HG02840 (cell line): ENCODE results near the gene ANKRD33.

Experiments
- ATAC-seq: cut with Tn5 transposase; IDR thresholded peaks from one replicate; pipeline ENCODE4 v1.9.1; 2021; ENCODE audit warnings: mild to moderate bottlenecking, moderate library complexity, moderate number of reproducible peaks; ENCODE audit not compliant: unreplicated experiment, low FRiP score

The ANKRD33 gene, protein sequence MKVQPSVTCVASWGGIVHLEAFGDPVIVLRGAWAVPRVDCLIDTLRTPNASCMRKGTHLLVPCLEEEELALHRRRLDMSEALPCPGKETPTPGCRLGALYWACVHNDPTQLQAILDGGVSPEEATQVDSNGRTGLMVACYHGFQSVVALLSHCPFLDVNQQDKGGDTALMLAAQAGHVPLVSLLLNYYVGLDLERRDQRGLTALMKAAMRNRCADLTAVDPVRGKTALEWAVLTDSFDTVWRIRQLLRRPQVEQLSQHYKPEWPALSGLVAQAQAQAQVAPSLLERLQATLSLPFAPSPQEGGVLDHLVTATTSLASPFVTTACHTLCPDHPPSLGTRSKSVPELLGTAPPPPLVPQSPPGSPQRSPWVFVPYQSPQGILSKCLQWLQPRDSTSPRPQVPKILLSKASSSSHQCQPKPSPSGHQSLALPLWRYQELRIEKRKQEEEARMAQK

DNA sequence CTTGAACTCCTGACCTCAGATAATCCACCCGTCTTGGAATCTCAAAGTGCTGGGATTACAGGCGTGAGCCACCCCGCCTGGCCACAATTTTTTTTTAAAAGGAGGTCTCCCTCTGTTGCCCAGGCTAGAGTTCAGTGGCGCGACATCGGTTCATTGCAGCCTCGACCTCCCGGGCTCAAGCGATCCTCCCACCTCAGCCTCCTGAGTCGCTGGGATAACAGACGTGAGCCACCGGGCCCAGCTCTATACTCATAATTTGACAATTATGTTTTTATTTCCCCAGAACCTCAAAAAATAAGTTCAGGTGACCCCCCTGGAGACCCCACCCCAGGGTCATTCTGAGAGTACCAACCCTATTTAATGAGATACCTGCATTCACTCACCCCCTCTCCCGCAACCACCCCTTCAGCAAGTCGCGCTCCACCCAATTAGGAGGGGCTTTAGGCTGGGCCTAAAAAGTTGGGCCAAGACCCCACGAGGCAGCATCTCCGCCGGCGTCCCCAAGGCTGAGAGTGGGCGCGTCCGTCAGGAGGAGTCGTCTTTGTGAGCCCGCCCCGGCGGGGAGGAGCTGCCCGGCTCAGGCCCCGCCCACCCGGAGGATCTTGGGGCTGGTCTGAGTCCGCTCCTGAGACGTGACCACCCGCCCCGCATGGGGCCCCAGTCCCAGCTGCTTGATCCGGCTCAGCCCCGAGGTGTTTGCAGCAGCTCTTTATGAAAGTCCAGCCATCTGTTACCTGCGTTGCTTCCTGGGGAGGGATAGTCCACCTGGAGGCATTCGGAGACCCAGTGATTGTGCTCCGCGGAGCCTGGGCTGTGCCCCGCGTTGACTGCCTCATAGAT, at the start of gene ANKRD33:
Gene ANKRD33, plus strand, starts transcription at position 628 of the 840 bp plus-strand sequence. Its CDS starts 84 bp downstream, at position 712.
- ATAC-seq, result no peak

DNA sequence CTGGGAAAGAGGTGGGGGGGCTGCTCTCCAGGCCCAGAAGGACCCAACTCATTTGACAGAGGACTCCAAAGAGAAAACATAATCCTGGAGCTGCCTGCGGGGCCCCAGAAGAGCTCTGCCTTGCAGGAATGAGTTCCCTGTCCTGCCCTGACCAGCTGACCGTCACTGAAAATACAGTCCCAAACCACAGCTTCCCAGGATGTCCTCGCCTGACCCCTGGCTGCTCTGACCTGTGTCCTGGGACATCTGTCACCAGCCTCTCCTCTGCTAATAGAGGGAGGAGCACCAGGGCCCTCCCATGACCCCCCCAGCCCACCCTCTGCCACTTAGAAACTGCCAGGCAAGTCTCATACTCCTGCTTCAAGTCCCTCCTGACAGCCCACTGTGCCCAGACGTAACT, 49.1 kb upstream of the ANKRD33 start:
- no peak for ATAC-seq

DNA sequence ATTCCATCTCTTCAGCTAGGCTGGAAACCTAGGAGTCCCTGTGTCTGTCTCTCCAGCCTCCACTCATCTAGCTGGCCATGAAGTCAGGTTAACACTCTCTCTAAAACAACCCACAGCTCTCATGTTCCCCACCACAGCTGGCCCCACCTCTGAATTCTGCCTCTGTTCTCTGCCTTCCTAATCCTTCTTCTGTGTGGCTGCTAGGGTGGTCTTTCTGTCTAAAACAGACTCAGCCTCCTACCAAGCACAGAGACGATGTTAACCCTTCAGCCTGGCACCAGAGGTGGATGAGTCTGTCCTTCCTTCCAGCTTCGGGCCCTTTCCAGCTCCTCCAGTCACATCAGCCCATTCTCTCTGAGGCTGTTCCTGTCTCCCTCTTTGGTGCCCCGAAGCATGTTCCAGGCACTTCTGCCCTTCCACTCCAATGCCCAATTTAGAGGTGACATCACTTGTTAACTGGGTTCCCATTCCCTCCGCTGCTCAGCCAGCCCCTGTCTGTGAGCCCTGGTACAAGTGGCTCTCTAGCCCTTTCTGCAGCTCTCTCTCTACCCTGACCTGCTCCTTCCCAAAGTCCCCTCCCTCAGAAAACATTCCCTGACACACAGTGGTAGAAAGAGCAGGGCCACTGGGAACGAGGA, 48.5 kb upstream of the ANKRD33 start:
- ATAC-seq, result no peak

DNA sequence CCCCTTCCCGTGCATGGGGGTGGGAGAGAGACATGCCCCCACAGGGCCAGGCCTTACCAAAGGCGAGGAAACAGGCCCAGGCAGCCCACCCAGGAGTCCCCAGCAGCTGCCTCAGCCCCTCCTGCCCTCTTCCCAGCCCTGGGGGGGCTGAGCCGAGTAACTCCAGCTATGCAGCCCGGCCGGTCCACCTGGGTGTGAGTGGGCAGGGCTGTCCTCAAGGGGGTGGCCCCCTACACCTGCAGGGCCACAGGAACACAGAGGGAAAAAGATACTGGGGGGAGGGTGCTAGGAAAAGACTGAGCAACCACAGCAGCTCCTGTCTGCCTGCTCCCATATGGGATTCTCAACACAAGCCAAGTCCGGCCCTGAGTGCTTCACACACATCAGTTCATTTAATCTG, 46.9 kb upstream of the ANKRD33 start:
- no peak for ATAC-seq

DNA sequence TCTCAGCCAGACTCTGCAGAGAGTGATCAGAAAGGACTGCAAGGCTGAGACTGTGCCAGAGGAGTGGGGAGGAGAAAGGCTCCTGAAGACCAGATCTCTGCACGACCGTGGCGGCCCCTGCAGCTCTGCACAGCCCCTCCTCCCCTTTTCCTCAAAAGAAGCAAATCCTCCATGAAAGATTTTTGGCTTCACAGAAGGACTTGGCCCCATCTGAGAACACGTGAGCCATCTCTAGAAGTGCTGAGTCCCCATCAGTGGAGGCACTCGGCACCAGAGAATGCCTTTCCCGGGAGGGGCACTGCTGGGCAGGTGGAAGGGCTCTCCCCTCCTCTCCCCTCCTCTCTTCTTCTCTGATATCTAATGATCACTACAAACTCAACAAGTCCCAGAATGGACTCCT, 46.2 kb upstream of the ANKRD33 start:
- no peak for ATAC-seq

DNA sequence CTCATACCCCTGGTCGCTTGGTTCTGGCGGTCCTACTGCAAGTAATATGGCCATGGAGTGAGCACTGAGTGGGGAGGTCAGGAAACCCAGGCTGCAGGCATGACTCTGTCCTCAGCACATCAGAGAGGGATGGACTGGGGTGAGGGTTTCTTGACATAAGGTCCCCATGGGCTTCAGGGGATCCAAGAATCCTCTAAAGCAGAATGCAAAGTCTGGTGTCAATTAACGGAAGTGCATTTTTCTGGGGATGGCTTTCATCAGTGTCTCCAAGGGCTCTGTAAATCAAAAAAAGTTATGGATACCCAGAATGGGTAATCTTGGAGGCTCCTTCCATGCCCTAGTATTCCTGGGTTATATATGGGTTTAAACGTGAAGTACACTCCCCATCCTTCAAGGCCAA, 43.0 kb upstream of the ANKRD33 start:
- ATAC-seq, result no peak

DNA sequence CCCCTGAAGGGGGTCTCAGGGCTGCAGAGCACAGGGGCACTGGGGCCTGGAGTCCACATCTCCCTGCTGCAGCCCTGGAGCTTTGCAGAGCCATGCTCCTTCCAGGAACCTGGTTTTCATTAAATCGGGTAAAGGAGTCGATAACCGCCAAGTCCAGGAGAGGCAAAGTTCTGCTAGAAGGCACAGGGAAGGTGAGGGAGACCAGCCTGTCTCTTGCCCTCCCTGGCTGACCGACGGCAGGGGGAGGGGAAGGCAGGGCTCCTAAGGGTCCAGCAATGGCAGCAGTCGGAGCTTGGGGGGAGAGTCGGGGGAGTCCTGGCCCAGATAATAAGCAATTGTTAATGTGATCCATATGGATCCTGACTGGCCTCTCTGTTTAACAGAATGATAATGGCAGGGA, 42.4 kb upstream of the ANKRD33 start:
- no peak for ATAC-seq

DNA sequence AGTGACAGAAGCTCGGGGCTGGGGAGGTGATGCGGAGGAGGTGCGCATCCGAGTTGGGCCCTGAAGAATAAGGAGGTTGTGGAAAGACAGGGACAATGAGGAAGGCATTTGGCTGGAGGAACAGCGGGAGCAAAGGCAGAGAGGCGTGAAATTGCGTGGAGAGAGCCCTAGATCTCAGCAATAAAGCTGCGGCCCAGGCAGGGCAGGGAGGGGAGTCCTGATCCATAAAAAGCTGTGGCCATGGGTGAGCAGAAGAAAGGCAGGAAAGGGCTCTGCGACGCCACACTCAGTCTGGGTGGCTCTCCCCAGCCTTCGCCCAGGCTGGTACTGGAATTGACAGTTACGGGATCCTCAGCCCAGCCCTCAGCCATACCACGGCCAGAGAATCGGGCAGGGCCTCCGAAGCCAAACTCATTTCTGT, 41.6 kb upstream of the ANKRD33 start:
- no peak for ATAC-seq

DNA sequence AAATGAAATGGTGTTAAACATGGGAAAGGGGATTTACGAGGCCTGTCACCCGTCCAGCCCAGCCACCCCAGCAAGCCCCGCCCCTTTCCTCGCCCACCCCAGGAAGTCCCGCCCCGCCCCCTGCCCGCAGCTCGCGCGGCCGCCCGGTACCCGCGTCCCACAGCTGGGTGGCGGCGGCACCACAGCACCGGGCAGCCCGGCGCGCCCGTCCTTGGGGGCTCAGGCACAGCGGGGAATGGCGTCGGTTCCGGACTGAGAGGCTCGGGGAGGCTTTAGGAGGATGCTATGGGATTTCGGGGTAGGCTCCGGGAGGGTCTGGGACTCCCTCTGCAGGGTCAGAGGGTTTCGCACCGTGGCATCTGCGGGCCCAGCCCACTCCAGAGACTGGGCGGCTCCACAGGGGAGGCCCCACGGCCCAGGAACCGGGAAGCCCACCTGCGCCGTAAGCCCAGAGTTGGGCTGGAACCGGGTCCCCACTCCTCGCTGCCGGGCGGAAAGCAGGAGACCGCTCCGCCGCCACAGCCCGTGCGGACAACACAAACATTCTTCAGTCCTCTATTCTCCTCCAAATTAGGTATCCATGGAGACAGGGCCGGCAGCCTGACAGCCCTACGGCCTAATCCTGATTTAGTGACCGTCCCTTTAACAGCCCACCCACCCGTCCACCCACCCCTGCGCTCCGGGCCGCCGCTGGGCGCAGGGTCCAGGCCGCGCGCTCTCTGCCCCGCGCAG, 40.8 kb upstream of the ANKRD33 start:
- ATAC-seq, result no peak

DNA sequence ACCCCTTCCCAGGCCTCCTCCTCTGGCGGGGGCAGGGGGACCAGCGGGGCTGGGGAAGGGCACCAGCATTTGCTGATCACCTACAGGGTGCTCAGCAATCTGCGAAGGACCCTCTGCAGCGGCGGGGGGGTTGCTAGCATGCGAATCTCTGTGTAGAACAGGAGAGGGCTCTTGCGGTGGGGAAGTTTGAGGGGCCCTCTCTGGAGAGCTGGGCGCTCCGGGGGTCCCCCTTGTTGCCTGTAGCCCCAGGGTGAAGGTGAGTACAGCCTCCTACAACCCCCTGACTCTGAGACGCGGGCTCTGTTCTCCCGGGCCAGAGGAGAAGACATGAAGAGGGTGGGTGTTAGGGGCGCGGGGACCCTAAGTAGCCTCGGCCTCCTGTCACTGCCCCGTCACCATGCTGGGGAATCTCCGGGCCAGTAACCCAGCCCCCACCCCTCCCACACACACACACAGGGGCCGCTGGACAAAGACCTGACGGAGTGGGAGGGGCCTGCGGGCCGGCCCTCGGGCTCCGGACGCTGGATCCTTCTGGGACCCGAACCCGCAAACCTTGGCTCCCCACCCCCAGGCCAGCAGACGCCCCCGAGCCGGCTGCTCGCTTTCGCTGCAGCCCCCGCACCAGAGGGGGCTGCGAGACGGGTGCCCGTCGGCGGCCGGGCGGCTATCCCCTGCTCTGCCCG, 40.1 kb upstream of the ANKRD33 start:
- ATAC-seq, result no peak

DNA sequence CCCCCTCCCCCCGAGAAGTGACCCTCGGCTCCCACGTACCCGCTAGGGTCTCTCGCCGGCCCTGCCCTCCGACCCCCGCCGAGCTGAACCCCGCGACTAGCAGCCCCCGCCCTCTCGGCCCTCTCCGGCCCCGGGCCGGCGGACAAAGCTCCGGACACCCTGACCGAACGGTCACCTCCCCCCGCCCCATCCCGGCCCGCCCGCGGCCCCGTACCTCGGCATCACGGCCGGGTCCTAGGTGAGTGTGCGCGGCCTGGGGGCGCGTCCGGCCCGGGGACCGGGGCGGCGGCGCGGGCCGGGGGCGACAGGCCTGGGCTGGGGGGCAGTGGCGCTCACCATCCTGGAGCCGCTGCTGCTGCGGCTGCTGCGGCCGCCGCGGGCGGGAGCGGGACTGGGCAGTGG, 39.6 kb upstream of the ANKRD33 start, which contains the start of gene FIGNL2:
Gene FIGNL2, minus strand, starts transcription at position 393 of the 402 bp plus-strand sequence. CDS start 26,305 bp downstream, outside the sequence.
- ATAC-seq, result no peak

DNA sequence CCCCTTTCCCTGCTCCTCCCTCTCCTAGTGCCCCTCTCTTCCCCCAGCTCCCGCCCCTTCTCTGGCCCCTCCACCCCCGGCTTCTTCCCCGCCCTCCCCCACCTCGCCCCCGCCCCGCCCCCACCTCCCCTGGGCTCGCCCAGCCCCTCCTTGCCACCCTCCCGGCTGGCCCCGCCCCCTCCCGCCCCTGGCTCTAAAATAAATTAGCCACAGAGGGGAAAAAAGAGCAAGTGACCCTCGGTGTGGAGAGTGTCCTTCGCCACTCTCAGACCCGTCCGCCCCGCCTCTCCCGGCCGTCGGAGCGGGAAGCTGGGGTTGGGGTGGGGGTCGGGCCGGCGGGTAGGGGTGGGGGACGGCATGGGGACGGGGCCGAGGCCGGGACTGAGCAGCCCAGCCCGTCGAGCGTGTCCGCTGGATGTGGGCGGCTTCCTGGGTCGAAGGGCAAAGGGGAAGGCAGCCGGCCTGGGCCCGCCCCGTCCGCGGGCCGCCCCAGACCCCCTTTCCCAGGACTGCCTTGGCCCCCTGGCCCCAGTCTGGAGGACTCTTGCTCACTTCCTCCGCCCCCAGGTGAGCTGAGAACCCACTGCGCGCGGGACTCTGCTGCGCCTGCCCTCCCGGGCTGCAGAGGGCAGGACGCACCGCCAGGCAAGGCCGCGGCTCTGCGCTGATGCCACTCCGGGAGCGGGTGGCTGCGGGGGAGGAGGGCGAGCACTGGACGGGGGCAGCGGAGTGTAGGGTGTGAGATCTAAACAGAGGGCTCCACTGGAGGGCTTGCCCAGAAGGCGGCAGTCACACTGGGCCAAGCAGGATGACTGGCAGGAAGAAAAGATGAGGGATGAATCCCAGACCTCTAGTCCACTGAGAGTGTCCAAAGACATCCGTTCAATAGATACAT, 38.8 kb upstream of the ANKRD33 start:
- no peak for ATAC-seq

DNA sequence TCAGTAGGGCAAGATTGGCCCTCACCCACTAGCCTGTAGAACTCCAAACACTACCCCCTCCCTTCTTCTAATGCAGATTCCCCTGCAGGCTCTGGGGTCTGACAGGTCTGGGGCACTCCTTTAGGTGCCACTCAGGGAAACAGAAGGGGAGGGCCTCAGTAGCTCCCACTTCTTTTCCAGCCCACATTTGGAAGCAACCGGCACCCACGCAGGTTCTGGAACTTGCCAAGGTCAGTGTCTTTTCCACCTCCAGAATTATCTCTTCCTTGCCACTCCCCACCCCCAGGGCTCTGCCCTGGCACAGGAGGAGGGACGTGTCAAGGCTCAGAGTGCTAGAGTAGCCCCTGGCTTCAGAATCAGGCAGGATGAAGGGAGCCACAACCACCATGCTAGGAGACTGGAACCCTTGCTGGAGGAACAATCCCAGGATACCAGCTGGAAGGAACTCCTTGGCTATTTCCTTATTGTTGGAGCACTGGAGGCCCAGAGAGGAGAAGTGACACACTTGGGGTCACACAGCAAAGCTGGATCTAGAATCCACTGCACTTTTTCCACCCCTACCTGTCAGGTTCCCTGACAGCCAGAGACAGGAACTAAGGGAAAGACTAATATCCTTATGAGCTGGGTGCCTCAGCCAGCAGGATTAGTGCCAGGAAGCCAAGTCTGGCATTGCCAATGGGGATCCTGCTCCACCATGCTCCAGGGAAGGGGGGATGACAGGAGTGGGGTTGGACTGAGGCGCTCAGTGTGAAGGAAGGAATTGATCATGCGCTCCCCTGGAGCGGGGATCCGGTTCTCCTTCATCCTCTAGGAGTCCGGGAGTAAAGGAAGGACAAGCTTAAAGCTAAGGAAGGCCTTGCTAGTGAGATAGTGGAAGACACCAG, 37.6 kb upstream of the ANKRD33 start:
- ATAC-seq, result no peak

DNA sequence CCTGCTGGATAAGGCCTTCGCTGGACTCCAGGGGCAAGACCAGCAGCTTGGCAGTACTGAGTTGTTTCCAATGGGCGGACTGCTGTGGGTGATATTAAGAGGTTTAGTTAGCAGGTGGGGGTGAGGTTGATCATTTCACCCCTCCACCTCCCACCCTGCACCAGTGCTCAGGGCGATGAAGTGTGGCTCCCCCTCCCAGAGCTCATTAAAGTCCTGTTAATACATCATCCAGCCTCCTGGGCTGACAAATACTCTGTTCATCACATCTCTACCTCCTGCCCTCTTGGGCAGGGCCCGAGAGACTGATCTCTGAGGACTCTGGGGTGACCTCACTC, 37.0 kb upstream of the ANKRD33 start:
- no peak for ATAC-seq

DNA sequence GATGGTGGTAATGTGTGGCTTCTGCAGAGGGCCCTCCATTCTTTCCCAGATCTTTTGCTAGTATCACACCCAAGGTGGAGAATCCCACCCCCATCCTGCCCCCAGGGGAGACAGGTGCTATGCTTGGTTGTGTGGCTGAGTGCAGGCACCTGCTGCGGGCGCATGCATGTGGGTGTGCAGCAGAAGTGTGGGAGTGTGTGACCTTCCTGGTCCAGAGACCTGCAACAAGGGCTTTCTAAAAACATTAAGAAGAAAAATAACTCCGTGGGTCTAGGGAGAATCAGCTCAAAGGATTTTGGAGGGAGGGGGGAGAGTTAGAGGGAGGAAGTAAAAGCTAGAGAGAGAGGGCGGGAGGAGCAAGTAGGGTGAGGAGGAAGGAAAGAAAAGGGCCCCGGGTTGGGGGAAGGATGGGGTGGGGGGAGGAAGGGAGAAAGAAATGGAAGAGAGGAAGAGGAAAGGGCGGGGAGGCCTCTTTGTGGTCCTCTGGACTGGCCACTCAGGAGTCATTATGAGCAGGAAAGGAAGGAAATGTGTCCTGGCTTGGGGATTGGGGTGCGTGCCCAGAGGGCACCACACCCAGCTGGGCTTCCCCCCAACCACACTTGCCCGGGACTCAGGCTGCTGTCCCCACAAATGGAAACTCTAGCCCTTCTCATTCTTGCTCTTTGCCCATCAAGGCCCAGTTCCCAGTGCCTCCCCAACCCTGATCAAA, 36.3 kb upstream of the ANKRD33 start:
- ATAC-seq, result no peak

DNA sequence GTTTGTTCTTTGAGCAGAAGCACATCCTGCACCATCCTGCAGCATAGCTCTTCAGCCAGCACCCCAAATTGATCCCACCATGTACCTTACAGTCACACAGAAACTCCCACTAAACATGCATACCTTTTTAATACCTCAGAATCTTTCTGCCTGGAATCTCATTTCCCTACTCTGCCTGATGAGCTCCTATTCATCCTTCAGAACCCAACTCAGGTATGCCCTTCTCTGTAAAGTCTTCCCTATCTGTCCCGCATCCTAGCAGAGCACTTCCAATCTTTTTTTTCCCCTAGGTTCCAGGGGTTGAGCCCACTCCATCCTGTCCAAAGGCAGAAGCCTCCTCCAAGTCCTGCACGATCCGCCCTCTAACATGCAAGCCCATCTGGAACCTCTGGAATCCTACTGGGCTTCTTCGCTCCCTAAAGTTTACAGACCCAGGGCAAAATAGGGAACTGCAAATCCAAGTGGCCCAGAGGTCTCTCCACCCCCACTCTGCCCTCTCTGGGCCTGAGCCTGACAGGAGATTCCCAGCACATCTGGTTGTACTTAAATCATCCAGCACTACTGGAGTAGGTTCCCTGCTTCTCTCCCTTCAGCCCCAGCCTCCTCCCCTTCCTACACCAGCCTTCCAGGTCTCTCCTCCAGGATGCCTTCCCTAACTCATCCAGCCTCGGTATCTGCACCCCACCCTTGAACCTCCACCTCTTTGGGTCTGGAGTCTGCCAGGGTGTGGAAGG, 35.3 kb upstream of the ANKRD33 start:
- ATAC-seq, result no peak
